Measurements from ENCODE around the gene FNTB. TPM values are rescaled to one million over a fixed set of nuclear protein-coding genes. Genes with fewer than 3 reads are reported as not detected.

Gene FNTB
- total and polyA plus RNA-seq, 2 donors (not counting 1 experiment from before 2014, with no cell fraction given) = 6.6 to 10.2 TPM

- intact Hi-C loops (cut with micrococcal nuclease) = no loop called here
- no peaks in the 10 kb centered on the region for H3K27me3 Mint-ChIP-seq
- no peak overlapping the region for H3K4me3 Mint-ChIP-seq
- no peaks in the 10 kb centered on the region for H3K79me2 ChIP-seq (ENCODE audit: control insufficient read depth, insufficient read depth, low read length)
- TF ChIP-seq CTCF (IDR thresholded peaks at IDR 0.05) = no peak
- H3K27me3 ChIP-seq (replicated peaks in 1 of 4; ENCODE audit: control extremely low read depth in 1 of 4, control insufficient read depth in 3 of 4, insufficient read depth in 4 of 4, low read length in 3 of 4) = no peaks in the 10 kb centered on the region
- H2AFZ ChIP-seq (ENCODE audit: insufficient read depth, low read depth, low read length, poor library complexity, severe bottlenecking) = no peak overlapping the region
- H3K27ac Mint-ChIP-seq = no peak overlapping the region
- no peaks in the 10 kb centered on the region for H3K9me3 Mint-ChIP-seq (ENCODE audit: insufficient read depth)
- ATAC-seq (ENCODE audit: low read depth) (no peak), DNase-seq (no peak)
- WGBS (ENCODE audit: insufficient coverage) = 100% methylated on average over 2 of the region's 4 CpGs
- peaks cover 12% of the 10 kb centered on the region for H3K4me1 Mint-ChIP-seq
- H3K27ac ChIP-seq (ENCODE audit: low read length in 2 of 2) = no peak overlapping the region
- H3K9me3 ChIP-seq (ENCODE audit: control extremely low read depth in 1 of 3, control insufficient read depth in 2 of 3, insufficient read depth in 1 of 3, low read length in 2 of 3) = no peaks in the 10 kb centered on the region
- ChIA-PET POLR2A (no interaction called here), CTCF (no interaction called here)
- H3K4me3 ChIP-seq (ENCODE audit: control extremely low read depth in 1 of 5, extremely low read depth in 1 of 5, insufficient read depth in 1 of 5, low read depth in 2 of 5, low read length in 4 of 5) = no peak overlapping the region
- no peak overlapping the region for H3K4me2 ChIP-seq (replicated peaks; ENCODE audit: low read depth, low read length, poor library complexity, severe bottlenecking)
- H4K20me1 ChIP-seq (ENCODE audit: control insufficient read depth, insufficient read depth, low read length, poor library complexity, severe bottlenecking) = no peaks in the 10 kb centered on the region
- H3K36me3 ChIP-seq (replicated peaks in 1 of 2; ENCODE audit: control extremely low read depth in 1 of 2, control insufficient read depth in 1 of 2, extremely low read depth in 1 of 2, insufficient read depth in 2 of 2, low read length in 1 of 2) = peaks cover 0 to 14% of the 10 kb centered on the region in 2 experiments
- peaks cover 10 to 12% of the 10 kb centered on the region in 2 donors for H3K4me1 ChIP-seq (ENCODE audit: control insufficient read depth in 2 of 2, insufficient read depth in 2 of 2, low read length in 2 of 2)
- no peak overlapping the region for H3K9ac ChIP-seq (ENCODE audit: low read length)
Measured at GRCh38 chr14:65045709-65046108, 59.0 kb downstream of the FNTB start.

- H4K20me1 ChIP-seq (ENCODE audit: control insufficient read depth, insufficient read depth, low read length, poor library complexity, severe bottlenecking) = no peaks in the 10 kb centered on the region
- H3K9ac ChIP-seq (ENCODE audit: low read length) = no peak overlapping the region
- Mint-ChIP-seq H3K9me3 (ENCODE audit: insufficient read depth) (no peaks in the 10 kb centered on the region), H3K4me1 (no peaks in the 10 kb centered on the region), H3K4me3 (no peak overlapping the region), H3K27ac (no peak overlapping the region), H3K27me3 (no peaks in the 10 kb centered on the region)
- no peak overlapping the region for H3K4me2 ChIP-seq (replicated peaks; ENCODE audit: low read depth, low read length, poor library complexity, severe bottlenecking)
- no peak overlapping the region for H2AFZ ChIP-seq (ENCODE audit: insufficient read depth, low read depth, low read length, poor library complexity, severe bottlenecking)
- no peaks in the 10 kb centered on the region for H3K79me2 ChIP-seq (ENCODE audit: control insufficient read depth, insufficient read depth, low read length)
- no peak overlapping the region for H3K4me3 ChIP-seq (ENCODE audit: control extremely low read depth in 1 of 5, extremely low read depth in 1 of 5, insufficient read depth in 1 of 5, low read depth in 2 of 5, low read length in 4 of 5)
- no peaks in the 10 kb centered on the region for H3K9me3 ChIP-seq (ENCODE audit: control extremely low read depth in 1 of 3, control insufficient read depth in 2 of 3, insufficient read depth in 1 of 3, low read length in 2 of 3)
- ChIA-PET CTCF (no interaction called here), POLR2A (no interaction called here)
- H3K4me1 ChIP-seq (ENCODE audit: control insufficient read depth in 2 of 2, insufficient read depth in 2 of 2, low read length in 2 of 2) = no peaks in the 10 kb centered on the region
- WGBS (ENCODE audit: insufficient coverage) = 94% methylated on average over 4 of the region's 4 CpGs
- H3K36me3 ChIP-seq (replicated peaks in 1 of 2; ENCODE audit: control extremely low read depth in 1 of 2, control insufficient read depth in 1 of 2, extremely low read depth in 1 of 2, insufficient read depth in 2 of 2, low read length in 1 of 2) = peaks cover 0 to 7% of the 10 kb centered on the region in 2 experiments
- no peak for ATAC-seq (ENCODE audit: low read depth)
- TF ChIP-seq EZH2 (IDR thresholded peaks at IDR 0.05; ENCODE audit: borderline replicate concordance, insufficient read depth, low read depth, low read length, poor library complexity, severe bottlenecking) (no peak), CTCF (IDR thresholded peaks at IDR 0.05) (no peak)
- intact Hi-C loops (cut with micrococcal nuclease) = no loop called here
- H3K27me3 ChIP-seq (replicated peaks in 1 of 4; ENCODE audit: control extremely low read depth in 1 of 4, control insufficient read depth in 3 of 4, insufficient read depth in 4 of 4, low read length in 3 of 4) = no peaks in the 10 kb centered on the region
- H3K27ac ChIP-seq (ENCODE audit: low read length in 2 of 2) = no peak overlapping the region
- DNase-seq = no peak
Measured at GRCh38 chr14:65052832-65053231, 66.1 kb downstream of the FNTB start.
